GM12891 (cell line): ENCODE results near the gene WDFY3.

Experiments
- PAX5 ChIP-seq: IDR thresholded peaks from 2 replicates; pipeline ENCODE4 v1.6.1; 2011; ENCODE audit warnings: low read length, moderate library complexity, mild to moderate bottlenecking; ENCODE audit not compliant: insufficient read depth, severe bottlenecking
- POLR2A ChIP-seq: IDR thresholded peaks from 2 replicates; pipeline ENCODE4 v1.6.1; 2011; ENCODE audit warnings: low read depth, low read length, control low read depth
- POLR2AphosphoS5 ChIP-seq: IDR thresholded peaks from 2 replicates; pipeline ENCODE4 v1.6.1; 2011; ENCODE audit warnings: low read depth, low read length, control low read depth
- TAF1 ChIP-seq: IDR thresholded peaks from 2 replicates; pipeline ENCODE4 v1.6.1; 2011; ENCODE audit warnings: low read depth, low read length, control low read depth

DNA sequence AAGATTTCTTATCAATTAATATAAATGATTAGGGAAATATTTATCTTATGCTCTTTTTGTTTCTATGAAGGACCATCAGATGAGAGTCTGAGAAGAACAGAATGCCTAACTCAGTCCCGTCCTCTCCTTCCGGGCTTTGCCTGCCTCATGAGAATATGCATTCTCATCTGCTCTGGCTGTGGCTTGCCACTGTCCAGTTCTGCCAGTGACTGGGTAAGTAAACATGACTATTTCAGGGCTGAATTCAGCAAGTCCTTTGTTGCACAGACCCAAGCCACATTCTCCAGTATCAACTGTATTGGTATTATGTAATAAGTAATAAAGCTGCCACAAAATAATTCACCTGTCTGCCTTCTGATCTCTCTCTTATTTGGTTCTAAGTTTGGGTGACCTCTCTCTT lies 110.7 kb downstream of the WDFY3 start:
- TF ChIP-seq POLR2AphosphoS5 (no peak), TAF1 (no peak), POLR2A (no peak), PAX5 (no peak)
